Smooth muscle cell (in vitro differentiated cells): ENCODE data around the gene LARP6. TPM values are rescaled to one million over a fixed set of nuclear protein-coding genes. Genes with fewer than 3 reads are reported as not detected.
A peak's percentile ranks its signal among the peaks of the same experiment; 100 is the strongest.

Source experiments
- DNase-seq: peaks from one replicate; lab custom pipeline; 2025; ENCODE audit not compliant: unreplicated experiment; lab: John Stamatoyannopoulos, UW
- H2AFZ ChIP-seq: fragments of 200-600 bp; sonication (generic); 2 replicates; pipeline ENCODE4 v1.6.0; 2016; ENCODE audit warnings: antibody characterized with exemption, low read depth, mild to moderate bottlenecking
- H3F3A ChIP-seq: fragments of 200-600 bp; sonication (generic); 2 replicates; pipeline ENCODE4 v1.6.0; 2017; ENCODE audit warnings: antibody characterized with exemption, low read depth
- H3K27ac ChIP-seq: fragments of 200-600 bp; sonication (generic); 2 replicates; pipeline ENCODE4 v1.5.1; 2016; ENCODE audit warnings: low read depth, mild to moderate bottlenecking
- H3K27me3 ChIP-seq: fragments of 200-600 bp; sonication (generic); 2 replicates; pipeline ENCODE4 v1.6.1; 2016; ENCODE audit warnings: low read depth, mild to moderate bottlenecking
- H3K36me3 ChIP-seq: fragments of 200-600 bp; sonication (generic); 2 replicates; pipeline ENCODE4 v1.5.1; 2016; ENCODE audit warnings: low read depth
- H3K4me1 ChIP-seq: fragments of 200-600 bp; sonication (generic); 2 replicates; pipeline ENCODE4 v1.5.1; 2016; ENCODE audit warnings: low read depth
- H3K4me2 ChIP-seq: fragments of 200-600 bp; sonication (generic); 2 replicates; pipeline ENCODE4 v1.6.0; 2016; ENCODE audit warnings: mild to moderate bottlenecking
- H3K4me3 ChIP-seq: fragments of 200-600 bp; sonication (generic); 2 replicates; pipeline ENCODE4 v1.5.1; 2016; ENCODE audit warnings: mild to moderate bottlenecking
- H3K79me2 ChIP-seq: fragments of 200-600 bp; sonication (generic); 2 replicates; pipeline ENCODE4 v1.6.0; 2016; ENCODE audit warnings: low read depth, mild to moderate bottlenecking
- H3K9ac ChIP-seq: fragments of 200-600 bp; sonication (generic); 2 replicates; pipeline ENCODE4 v1.6.0; 2016; ENCODE audit warnings: low read depth
- H3K9me3 ChIP-seq: fragments of 200-600 bp; sonication (generic); replicated peaks from 2 replicates; pipeline ENCODE4 v1.5.1; 2016; ENCODE audit warnings: low read depth
- H4K20me1 ChIP-seq: fragments of 200-600 bp; sonication (generic); 2 replicates; pipeline ENCODE4 v1.6.0; 2016; ENCODE audit warnings: low read depth
- WGBS: methylation state at CpG from one replicate; pipeline ENCODE4 v1.1.7; 2016; ENCODE audit warnings: low lambda C conversion rate; 5-methylcytosine and 5-hydroxymethylcytosine counted together
- polyA plus RNA-seq: library from polyadenylated mRNA; unstranded; fragments of >200 nt; fragmentation: Nextera tagmentation; extraction: Ambion mirVana; gene quantifications from 2 replicates; pipeline ENCODE4 v1.2.1, GENCODE V29; 2016
- total RNA-seq: library from RNA; depleted of rRNA; stranded (reverse); fragments of >200 nt; gene quantifications from 2 replicates; pipeline ENCODE4 v1.2.3, GENCODE V29; 2014
- TF ChIP-seq, protein P1 (sequence below): fragments of 200-600 bp; sonication (generic); IDR thresholded peaks from 2 replicates; pipeline ENCODE4 v1.5.1; 2017; ENCODE audit warnings: borderline replicate concordance, mild to moderate bottlenecking, antibody characterized with exemption; ENCODE audit not compliant: insufficient read depth, poor library complexity, severe bottlenecking

LARP6 gene
- total and polyA plus RNA-seq, 2 experiments from 2014 or later, result 55.1 to 69.5 TPM

DNA sequence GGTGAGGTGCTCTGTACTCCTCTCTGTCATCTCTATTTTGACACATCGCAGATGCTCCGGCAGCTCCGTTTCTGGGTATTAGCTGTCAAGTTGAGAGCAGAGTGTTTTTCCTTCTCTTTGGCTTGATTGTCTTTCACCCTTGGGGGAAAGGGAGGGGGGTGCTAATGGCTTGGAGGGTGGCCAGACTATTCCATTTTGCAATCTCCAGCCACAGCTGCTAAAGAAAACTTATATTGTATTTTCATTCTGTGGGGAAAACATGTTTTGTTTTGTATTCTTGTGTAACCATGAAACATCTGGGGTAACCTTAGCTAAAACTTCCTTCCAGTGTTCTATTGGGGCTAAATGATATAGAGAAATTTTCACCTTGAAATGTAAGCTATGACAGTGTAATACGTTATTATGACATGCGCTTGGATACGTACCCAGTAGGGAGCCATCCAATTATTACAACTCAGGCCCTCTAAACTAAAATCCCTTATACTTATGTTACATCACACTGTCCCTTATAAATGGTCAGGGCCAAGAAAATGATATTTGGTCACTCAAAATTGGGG is 14.0 kb upstream of the LARP6 start:
- no peaks in the 10 kb centered on the region for H3F3A ChIP-seq
- no peak overlapping the region for H2AFZ ChIP-seq
- no peak overlapping the region for H3K9ac ChIP-seq
- H3K27me3 ChIP-seq, result no peaks in the 10 kb centered on the region
- H3K4me3 ChIP-seq, result no peak overlapping the region
- H3K36me3 ChIP-seq, result no peaks in the 10 kb centered on the region
- H3K4me2 ChIP-seq, result no peak overlapping the region
- TF ChIP-seq, protein P1, sequence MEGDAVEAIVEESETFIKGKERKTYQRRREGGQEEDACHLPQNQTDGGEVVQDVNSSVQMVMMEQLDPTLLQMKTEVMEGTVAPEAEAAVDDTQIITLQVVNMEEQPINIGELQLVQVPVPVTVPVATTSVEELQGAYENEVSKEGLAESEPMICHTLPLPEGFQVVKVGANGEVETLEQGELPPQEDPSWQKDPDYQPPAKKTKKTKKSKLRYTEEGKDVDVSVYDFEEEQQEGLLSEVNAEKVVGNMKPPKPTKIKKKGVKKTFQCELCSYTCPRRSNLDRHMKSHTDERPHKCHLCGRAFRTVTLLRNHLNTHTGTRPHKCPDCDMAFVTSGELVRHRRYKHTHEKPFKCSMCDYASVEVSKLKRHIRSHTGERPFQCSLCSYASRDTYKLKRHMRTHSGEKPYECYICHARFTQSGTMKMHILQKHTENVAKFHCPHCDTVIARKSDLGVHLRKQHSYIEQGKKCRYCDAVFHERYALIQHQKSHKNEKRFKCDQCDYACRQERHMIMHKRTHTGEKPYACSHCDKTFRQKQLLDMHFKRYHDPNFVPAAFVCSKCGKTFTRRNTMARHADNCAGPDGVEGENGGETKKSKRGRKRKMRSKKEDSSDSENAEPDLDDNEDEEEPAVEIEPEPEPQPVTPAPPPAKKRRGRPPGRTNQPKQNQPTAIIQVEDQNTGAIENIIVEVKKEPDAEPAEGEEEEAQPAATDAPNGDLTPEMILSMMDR, result no peak
- 70% methylated on average over 6 of the region's 6 CpGs for WGBS
- H4K20me1 ChIP-seq, result no peaks in the 10 kb centered on the region
- H3K4me1 ChIP-seq, result peaks cover 5% of the 10 kb centered on the region
- no peak overlapping the region for H3K27ac ChIP-seq
- no peaks in the 10 kb centered on the region for H3K79me2 ChIP-seq
- no peak for DNase-seq
- no peaks in the 10 kb centered on the region for H3K9me3 ChIP-seq

DNA sequence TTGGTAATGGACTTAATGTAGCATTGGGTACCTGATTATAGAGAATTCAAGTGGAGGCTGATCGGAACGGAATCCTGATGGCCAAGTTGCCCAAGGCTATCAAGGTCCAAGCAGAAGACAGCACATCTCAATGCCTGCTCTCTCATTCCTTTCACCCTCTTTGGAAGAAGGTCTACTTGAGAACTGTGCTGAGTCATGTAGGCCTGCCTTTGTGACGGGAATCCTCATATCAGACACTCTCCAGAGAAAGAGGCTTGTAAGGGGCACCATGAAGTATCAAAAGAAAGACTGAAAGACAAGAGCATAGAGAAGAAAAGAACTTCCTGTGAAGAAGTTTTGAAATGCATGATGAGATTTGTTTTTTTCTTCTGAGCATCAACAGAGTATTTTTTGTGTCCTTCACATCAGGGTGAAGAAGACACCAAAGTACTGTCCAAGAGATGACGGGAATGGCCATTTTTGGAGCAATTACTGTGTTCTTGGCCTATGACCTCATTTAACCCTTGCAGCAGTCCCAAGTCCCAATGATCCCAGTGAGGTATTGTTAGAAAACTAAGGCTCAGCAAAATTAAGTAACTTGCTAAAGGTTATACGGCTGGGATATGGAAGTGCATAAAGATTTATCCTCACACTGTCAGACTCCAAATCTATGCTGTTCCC is 13.2 kb upstream of the LARP6 start:
- Histone ChIP-seq H4K20me1 (no peaks in the 10 kb centered on the region), H3K27me3 (no peaks in the 10 kb centered on the region), H3K4me3 (no peak overlapping the region), H3K4me1 (peaks cover 5% of the 10 kb centered on the region), H3K36me3 (no peaks in the 10 kb centered on the region), H3K79me2 (no peaks in the 10 kb centered on the region), H3K4me2 (no peak overlapping the region), H3K9me3 (no peaks in the 10 kb centered on the region), H3F3A (no peaks in the 10 kb centered on the region), H3K9ac (no peak overlapping the region), H3K27ac (no peak overlapping the region), H2AFZ (no peak overlapping the region)
- TF ChIP-seq, protein P1, result no peak
- 75% methylated on average over 5 of the region's 5 CpGs for WGBS
- no peak for DNase-seq

DNA sequence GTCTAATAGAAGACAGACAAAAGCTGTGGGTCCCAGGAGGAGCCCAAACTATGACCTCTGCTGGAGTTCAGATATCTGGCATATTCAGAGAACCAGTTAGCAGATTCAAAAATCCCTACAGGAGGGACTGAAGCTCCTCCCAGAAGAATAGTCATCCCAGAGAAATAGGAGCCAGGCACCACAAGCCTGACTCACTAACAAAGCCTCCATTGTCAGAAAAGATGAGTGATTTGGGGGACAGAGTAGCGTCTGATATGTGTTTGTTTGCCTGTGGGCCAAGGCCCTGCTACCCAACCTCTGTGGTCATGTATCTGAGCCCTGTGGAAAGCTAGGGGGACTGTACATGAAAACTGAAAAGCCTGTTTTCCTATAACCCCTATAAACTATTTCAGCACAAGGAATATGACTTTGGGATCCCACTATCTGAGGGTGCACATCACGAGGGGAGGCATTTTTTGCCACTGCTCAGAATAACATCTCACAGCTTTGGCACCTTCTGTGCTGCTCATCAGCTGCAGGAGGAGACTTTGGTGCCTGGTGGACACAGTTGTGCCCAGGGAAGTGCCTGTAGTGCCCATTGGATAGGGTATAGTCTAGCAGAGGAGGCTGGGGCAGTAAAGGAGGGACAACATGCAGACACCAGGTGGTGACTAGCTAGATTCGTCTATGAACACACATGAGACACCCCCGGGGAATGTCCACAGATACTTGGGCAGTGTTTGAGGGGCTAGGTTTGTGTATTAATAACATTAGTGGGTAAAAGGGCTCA is 9.7 kb upstream of the LARP6 start:
- no peaks in the 10 kb centered on the region for H3K79me2 ChIP-seq
- no peaks in the 10 kb centered on the region for H3K27me3 ChIP-seq
- no peaks in the 10 kb centered on the region for H3F3A ChIP-seq
- 42% methylated on average over 4 of the region's 4 CpGs for WGBS
- no peak overlapping the region for H3K4me3 ChIP-seq
- DNase-seq, result no peak
- no peaks in the 10 kb centered on the region for H4K20me1 ChIP-seq
- H3K27ac ChIP-seq, result peak overlapping the region; percentile 78
- H3K9me3 ChIP-seq, result no peaks in the 10 kb centered on the region
- H3K4me1 ChIP-seq, result no peaks in the 10 kb centered on the region
- H3K4me2 ChIP-seq, result no peak overlapping the region
- H3K36me3 ChIP-seq, result no peaks in the 10 kb centered on the region
- peak overlapping the region; percentile 40 for H2AFZ ChIP-seq
- no peak overlapping the region for H3K9ac ChIP-seq
- TF ChIP-seq, protein P1, result no peak
